SK-N-SH (cell line): ENCODE data around the gene P2RY8. TPM values are rescaled to one million over a fixed set of nuclear protein-coding genes. Genes with fewer than 3 reads are reported as not detected.
"Not testable (repeated sequence)": the region's sequence is repeated elsewhere in the genome, so short reads cannot be mapped to it uniquely, and the experiment has no call there.

Experiments
- CTCF ChIA-PET: fragments of 300-600, 350-600 bp; formaldehyde crosslinking; extraction: SDS; loops from one replicate; lab custom pipeline; 2021; lab: Yijun Ruan, JAX
- POLR2A ChIA-PET: fragments of 350-600 bp; sonication (Branson Sonifier 250); formaldehyde crosslinking; extraction: SDS; loops from one replicate; lab custom pipeline; 2020; ENCODE audit warnings: antibody characterized with exemption, inconsistent platforms; lab: Yijun Ruan, JAX
- DNase-seq: peaks from one replicate; pipeline ENCODE4 v3.0.0; 2012
- H2AFZ ChIP-seq: fragments of 200-600 bp; sonication (generic); 2 replicates; pipeline ENCODE4 v1.8.1; 2016; ENCODE audit warnings: antibody characterized with exemption, mild to moderate bottlenecking, low read depth
- H3F3A ChIP-seq: fragments of 200-600 bp; sonication (generic); replicated peaks from 2 replicates; pipeline ENCODE3; 2016; ENCODE audit warnings: antibody characterized with exemption, mild to moderate bottlenecking; ENCODE audit not compliant: insufficient read depth
- H3K27ac ChIP-seq, 2 experiments: fragments of 200-500 bp in 1 of 2; fragments of 200-600 bp in 1 of 2; sonication (Bioruptor generic) in 1 of 2; sonication (generic), shearing (Covaris generic) in 1 of 2; 2 replicates each; pipeline versions ENCODE4 v1.5.1 to v1.6.1; 2014 to 2016; ENCODE audit warnings: low read depth in 2 of 2, inconsistent platforms in 1 of 2, low read length in 1 of 2, mild to moderate bottlenecking in 1 of 2, mixed read lengths in 1 of 2
- H3K27me3 ChIP-seq: fragments of 200-600 bp; sonication (generic), shearing (Covaris generic); 2 replicates; pipeline ENCODE4 v1.6.1; 2016; ENCODE audit warnings: mixed run types; ENCODE audit not compliant: insufficient read depth
- H3K36me3 ChIP-seq, 2 experiments: fragments of 200-500 bp in 1 of 2; fragments of 200-600 bp in 1 of 2; sonication (Bioruptor generic) in 1 of 2; sonication (generic) in 1 of 2; replicated peaks in 1 of 2; 2 replicates each; pipeline versions ENCODE3 to v1.5.1; 2014 to 2016; ENCODE audit warnings: low read length in 1 of 2, mild to moderate bottlenecking in 1 of 2; ENCODE audit not compliant: insufficient read depth in 2 of 2, control insufficient read depth in 1 of 2
- H3K4me1 ChIP-seq, 2 experiments: fragments of 200-500 bp in 1 of 2; fragments of 200-600 bp in 1 of 2; sonication (Bioruptor generic) in 1 of 2; sonication (generic), shearing (Covaris generic) in 1 of 2; 2 replicates each; pipeline versions ENCODE4 v1.5.1 to v1.6.1; 2014 to 2016; ENCODE audit warnings: low read depth in 1 of 2, low read length in 1 of 2, mixed run types in 1 of 2; ENCODE audit not compliant: insufficient read depth in 2 of 2, control insufficient read depth in 1 of 2
- H3K4me2 ChIP-seq: fragments of 200-600 bp; sonication (generic), shearing (Covaris generic); 2 replicates; pipeline ENCODE4 v1.6.1; 2017; ENCODE audit warnings: mixed run types
- H3K4me3 ChIP-seq, 2 experiments: fragments of 200-500 bp in 1 of 2; fragments of 200-600 bp in 1 of 2; sonication (Bioruptor generic) in 1 of 2; sonication (generic), shearing (Covaris generic) in 1 of 2; 2 replicates each; pipeline versions ENCODE4 v1.5.1 to v1.8.1; 2014 to 2016; ENCODE audit warnings: low read depth in 2 of 2, inconsistent platforms in 1 of 2, low read length in 1 of 2, mild to moderate bottlenecking in 1 of 2, mixed read lengths in 1 of 2, moderate library complexity in 1 of 2
- H3K79me2 ChIP-seq: fragments of 200-600 bp; sonication (generic); 2 replicates; pipeline ENCODE4 v1.8.1; 2017; ENCODE audit warnings: mild to moderate bottlenecking; ENCODE audit not compliant: insufficient read depth
- H3K9ac ChIP-seq: fragments of 200-600 bp; sonication (generic); 2 replicates; pipeline ENCODE4 v1.6.1; 2017; ENCODE audit warnings: mixed run types
- H3K9me2 ChIP-seq: fragments of 200-600 bp; sonication (generic); 2 replicates; pipeline ENCODE4 v1.6.1; 2017; ENCODE audit warnings: mixed run types
- H3K9me3 ChIP-seq: fragments of 200-600 bp; sonication (generic); 2 replicates; pipeline ENCODE4 v1.6.1; 2017; ENCODE audit warnings: mixed run types, mild to moderate bottlenecking, moderate library complexity
- H4K20me1 ChIP-seq: fragments of 200-600 bp; sonication (generic); 2 replicates; pipeline ENCODE4 v1.6.1; 2017; ENCODE audit warnings: mild to moderate bottlenecking, mixed run types; ENCODE audit not compliant: insufficient read depth
- YY1 ChIP-seq: IDR thresholded peaks from 2 replicates; pipeline ENCODE4 v1.4.0; 2012; ENCODE audit warnings: low read depth, mild to moderate bottlenecking
- WGBS: methylation state at CpG from one replicate; pipeline ENCODE4 v1.1.6; 2017; ENCODE audit warnings: low lambda C conversion rate; 5-methylcytosine and 5-hydroxymethylcytosine counted together
- polyA plus RNA-seq, 3 experiments: library from polyadenylated mRNA; depleted of rRNA; stranded (reverse); fragments of >200 nt; gene quantifications; 2 replicates each; pipeline ENCODE4 v1.2.3, GENCODE V29; 2012

The P2RY8 gene
- polyA plus RNA-seq, 1 of the 3 experiments (the other 2 are of a cell fraction), result 0.08 TPM

DNA sequence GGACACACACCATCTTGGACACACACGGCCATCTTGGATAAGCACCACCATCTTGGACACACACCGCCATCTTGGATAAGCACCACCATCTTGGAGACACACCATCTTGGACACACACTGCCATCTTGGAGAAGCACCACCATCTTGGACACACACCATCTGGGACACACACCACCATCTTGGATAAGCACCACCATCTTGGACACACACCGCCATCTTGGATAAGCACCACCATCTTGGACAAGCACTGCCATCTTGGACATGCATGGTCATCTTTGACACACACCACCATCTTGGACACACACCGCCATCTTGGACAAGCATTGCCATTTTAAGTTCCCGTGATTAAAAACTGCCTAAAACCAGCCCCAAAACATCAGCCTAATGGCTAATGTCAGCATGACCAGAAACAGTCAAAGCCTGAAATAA lies 88.4 kb downstream of the P2RY8 start:
- H2AFZ ChIP-seq, POLR2A ChIA-PET, H3K9me3 ChIP-seq, H3K9me2 ChIP-seq, H3K27me3 ChIP-seq, H3K4me2 ChIP-seq, H3K4me1 ChIP-seq, DNase-seq, H3K4me3 ChIP-seq, H3F3A ChIP-seq, H3K9ac ChIP-seq, CTCF ChIA-PET, H3K36me3 ChIP-seq, H4K20me1 ChIP-seq, H3K27ac ChIP-seq: not testable (repeated sequence)
- WGBS, result 98% methylated on average over 5 of the region's 5 CpGs
- H3K79me2 ChIP-seq, result peaks cover 67% of the 10 kb centered on the region

- H3K9ac ChIP-seq, H3F3A ChIP-seq, H3K9me3 ChIP-seq, CTCF ChIA-PET, H3K4me1 ChIP-seq, H3K27me3 ChIP-seq, POLR2A ChIA-PET, H2AFZ ChIP-seq, H4K20me1 ChIP-seq, DNase-seq, H3K9me2 ChIP-seq, H3K4me2 ChIP-seq, H3K27ac ChIP-seq, H3K36me3 ChIP-seq, H3K4me3 ChIP-seq: not testable (repeated sequence)
- 100% methylated on average over 8 of the region's 8 CpGs for WGBS
- peak; percentile 28; the same call in 1 of the 2 replicates for TF ChIP-seq YY1
- H3K79me2 ChIP-seq, result peaks cover 68% of the 10 kb centered on the region
Observed at GRCh38 chrX:1447969-1448572, 88.9 kb downstream of the P2RY8 start.

GRCh38 chrX:1446984-1447968 lies 89.7 kb downstream of the P2RY8 start:
- H4K20me1 ChIP-seq, H3K27me3 ChIP-seq, H3K4me2 ChIP-seq, H2AFZ ChIP-seq, CTCF ChIA-PET, H3K9me3 ChIP-seq, H3K4me3 ChIP-seq, H3K27ac ChIP-seq, DNase-seq, H3K4me1 ChIP-seq, H3F3A ChIP-seq, H3K9me2 ChIP-seq, H3K9ac ChIP-seq, POLR2A ChIA-PET, H3K36me3 ChIP-seq: not testable (repeated sequence)
- H3K79me2 ChIP-seq, result peaks cover 65% of the 10 kb centered on the region
- WGBS, result 87% methylated on average over 12 of the region's 13 CpGs
